IMR-90 (cell line): ENCODE results near the gene OTOG. TPM values are rescaled to one million over a fixed set of nuclear protein-coding genes. Genes with fewer than 3 reads are reported as not detected.

ENCODE experiments used
- ATAC-seq: fragments of 200-7000 bp; cut with Tn5 transposase; 2 replicates; pipeline ENCODE4 v1.9.1; 2020; ENCODE audit warnings: low read depth, mild to moderate bottlenecking, moderate library complexity
- BruUV-seq: library from RNA; stranded (reverse); fragments of 400-500 nt; replicated peaks from 2 replicates; lab custom pipeline; 2021; lab: Mats Ljungman, UMichigan
- CTCF ChIA-PET: fragments of 300-600 bp; formaldehyde crosslinking; extraction: SDS; loops from one replicate; lab custom pipeline; 2021; ENCODE audit warnings: antibody characterized with exemption; lab: Yijun Ruan, JAX
- POLR2A ChIA-PET: fragments of 300-600 bp; sonication (Branson Sonifier 250); formaldehyde crosslinking; loops from one replicate; lab custom pipeline; 2022; ENCODE audit warnings: antibody characterized with exemption; ENCODE audit not compliant: unreplicated experiment; lab: Charles Lee
- DNase-seq: peaks from one replicate; pipeline ENCODE4 v3.0.0; 2013
- H2AFZ ChIP-seq: replicated peaks from 2 replicates; pipeline ENCODE3; 2013; ENCODE audit warnings: low read length, mild to moderate bottlenecking; ENCODE audit not compliant: poor library complexity
- H2AK5ac ChIP-seq: 2 replicates; pipeline ENCODE4 v1.6.1; 2013; ENCODE audit warnings: low read depth, low read length, inconsistent platforms
- H2AK9ac ChIP-seq: replicated peaks from 2 replicates; pipeline ENCODE3; 2013; ENCODE audit warnings: mild to moderate bottlenecking, low read depth, low read length, moderate library complexity; ENCODE audit not compliant: poor library complexity
- H2BK120ac ChIP-seq: 2 replicates; pipeline ENCODE4 v1.6.1; 2013; ENCODE audit warnings: low read depth, low read length, inconsistent platforms
- H2BK15ac ChIP-seq: 3 replicates; pipeline ENCODE4 v1.6.1; 2013; ENCODE audit warnings: low read depth, low read length, inconsistent platforms
- H2BK20ac ChIP-seq: 2 replicates; pipeline ENCODE4 v1.6.1; 2013; ENCODE audit warnings: low read depth, mild to moderate bottlenecking, inconsistent platforms, low read length, moderate library complexity
- H2BK5ac ChIP-seq: 2 replicates; pipeline ENCODE4 v1.6.1; 2013; ENCODE audit warnings: mild to moderate bottlenecking, low read depth, low read length, inconsistent platforms; ENCODE audit not compliant: poor library complexity, severe bottlenecking
- H3K14ac ChIP-seq: replicated peaks from 2 replicates; pipeline ENCODE4 v1.6.1; 2013; ENCODE audit warnings: low read depth, low read length, inconsistent platforms
- H3K18ac ChIP-seq: 2 replicates; pipeline ENCODE4 v1.6.1; 2013; ENCODE audit warnings: low read depth, low read length, control low read depth
- H3K23ac ChIP-seq: 2 replicates; pipeline ENCODE4 v1.6.1; 2013; ENCODE audit warnings: low read depth, low read length, inconsistent platforms
- H3K27ac ChIP-seq: 2 replicates; pipeline ENCODE4 v1.5.1; 2013; ENCODE audit warnings: mild to moderate bottlenecking, control low read depth, low read length; ENCODE audit not compliant: insufficient read depth
- H3K27me3 ChIP-seq: 2 replicates; pipeline ENCODE4 v1.6.1; 2013; ENCODE audit warnings: low read length; ENCODE audit not compliant: control insufficient read depth, insufficient read depth
- H3K36me3 ChIP-seq: 2 replicates; pipeline ENCODE4 v1.6.1; 2013; ENCODE audit warnings: low read length, mixed read lengths; ENCODE audit not compliant: control insufficient read depth, insufficient read depth
- H3K4ac ChIP-seq: 2 replicates; pipeline ENCODE4 v1.6.1; 2013; ENCODE audit warnings: low read depth, low read length, inconsistent platforms
- H3K4me1 ChIP-seq: 2 replicates; pipeline ENCODE4 v1.6.1; 2013; ENCODE audit warnings: low read length, mixed read lengths; ENCODE audit not compliant: control insufficient read depth, insufficient read depth
- H3K4me2 ChIP-seq: 2 replicates; pipeline ENCODE4 v1.6.1; 2013; ENCODE audit warnings: low read depth, mild to moderate bottlenecking, control low read depth, low read length, moderate library complexity
- H3K4me3 ChIP-seq: 2 replicates; pipeline ENCODE4 v1.5.1; 2013; ENCODE audit warnings: low read depth, mild to moderate bottlenecking, control low read depth, low read length, moderate library complexity; ENCODE audit not compliant: insufficient read depth
- H3K56ac ChIP-seq: 2 replicates; pipeline ENCODE4 v1.6.1; 2013; ENCODE audit warnings: low read length, inconsistent platforms; ENCODE audit not compliant: insufficient read depth; ENCODE audit errors: extremely low read depth
- H3K79me1 ChIP-seq, 2 experiments: 2 replicates each; pipeline ENCODE4 v1.6.1; 2013; ENCODE audit warnings: low read length in 2 of 2, inconsistent platforms in 1 of 2, low read depth in 1 of 2
- H3K9ac ChIP-seq: 2 replicates; pipeline ENCODE4 v1.6.1; 2013; ENCODE audit warnings: low read depth, low read length, control low read depth
- H3K9me1 ChIP-seq: 2 replicates; pipeline ENCODE4 v1.6.1; 2013; ENCODE audit warnings: low read length, inconsistent platforms; ENCODE audit not compliant: insufficient read depth
- H3K9me3 ChIP-seq: 2 replicates; pipeline ENCODE4 v1.6.1; 2013; ENCODE audit warnings: low read length; ENCODE audit not compliant: control insufficient read depth, insufficient read depth
- H4K20me1 ChIP-seq: 2 replicates; pipeline ENCODE4 v1.6.1; 2013; ENCODE audit warnings: low read length, inconsistent platforms; ENCODE audit not compliant: insufficient read depth
- H4K5ac ChIP-seq: 2 replicates; pipeline ENCODE4 v1.6.1; 2013; ENCODE audit warnings: mild to moderate bottlenecking, low read depth, low read length, control low read depth
- H4K8ac ChIP-seq, 2 experiments: 2 replicates each; pipeline ENCODE4 v1.6.1; 2013; ENCODE audit warnings: low read depth in 2 of 2, low read length in 2 of 2, control low read depth in 1 of 2, inconsistent platforms in 1 of 2
- H4K91ac ChIP-seq: 2 replicates; pipeline ENCODE4 v1.6.1; 2013; ENCODE audit warnings: low read depth, low read length, inconsistent platforms; ENCODE audit not compliant: insufficient read depth
- BHLHE40 ChIP-seq: fragments of 150-350 bp; IDR thresholded peaks from 2 replicates; pipeline ENCODE4 v1.6.1; 2016; ENCODE audit warnings: mild to moderate bottlenecking, low read depth, low read length
- CEBPB ChIP-seq: IDR thresholded peaks from 2 replicates; pipeline ENCODE4 v1.6.1; 2012; ENCODE audit warnings: low read depth, low read length, improper control_type of control experiment
- CHD1 ChIP-seq: IDR thresholded peaks from 2 replicates; pipeline ENCODE4 v1.6.1; 2012; ENCODE audit warnings: low read depth, low read length, improper control_type of control experiment
- FOS ChIP-seq: fragments of 150-350 bp; IDR thresholded peaks from 2 replicates; pipeline ENCODE4 v1.6.1; 2016; ENCODE audit warnings: low read depth, low read length
- MAZ ChIP-seq: IDR thresholded peaks from 2 replicates; pipeline ENCODE4 v1.6.1; 2012; ENCODE audit warnings: low read depth, mild to moderate bottlenecking, low read length, improper control_type of control experiment, moderate library complexity, borderline replicate concordance
- MXI1 ChIP-seq: IDR thresholded peaks from 2 replicates; pipeline ENCODE4 v1.6.1; 2012; ENCODE audit warnings: low read depth, mild to moderate bottlenecking, low read length, moderate library complexity, borderline replicate concordance
- NFE2L2 ChIP-seq: fragments of 150-350 bp; IDR thresholded peaks from 2 replicates; pipeline ENCODE4 v1.6.1; 2016; ENCODE audit warnings: low read depth, mild to moderate bottlenecking, low read length
- POLR2A ChIP-seq: IDR thresholded peaks from 2 replicates; pipeline ENCODE4 v1.6.1; 2012; ENCODE audit warnings: mild to moderate bottlenecking, low read depth, low read length
- WGBS, 2 experiments: methylation state at CpG; one replicate each; pipeline versions ENCODE4 v1.1.5 to v1.1.7; 2013; ENCODE audit warnings: missing lambda C conversion rate in 2 of 2; ENCODE audit not compliant: insufficient read length in 1 of 2; ENCODE audit errors: extremely low coverage in 2 of 2; 5-methylcytosine and 5-hydroxymethylcytosine counted together
- dilution Hi-C: fragments of 300-500 bp; cut with HindIII; formaldehyde crosslinking; loops from one replicate; pipeline ENCODE4 v1.14.3; 2018; ENCODE audit warnings: low sequenced_read_pairs; ENCODE audit not compliant: unreplicated experiment
- in situ Hi-C: fragments of 300-500 bp; cut with MboI; formaldehyde crosslinking; loops from 3 replicates; pipeline ENCODE4 v1.14.3; 2019; ENCODE audit warnings: low sequenced_read_pairs, inconsistent platforms, mixed read lengths
- intact Hi-C: fragments of 100-400 bp; cut with micrococcal nuclease; formaldehyde crosslinking; loops from 2 replicates; pipeline ENCODE4 v1.10.0; 2022
- polyA plus RNA-seq, 3 experiments: library from polyadenylated mRNA; depleted of rRNA; stranded (reverse); fragments of >200 nt; gene quantifications; 2 replicates each; pipeline ENCODE4 v1.2.3, GENCODE V29; 2012; ENCODE audit warnings: low replicate concordance in 1 of 3
- total RNA-seq: library from RNA; depleted of rRNA; stranded (reverse); fragments of >200 nt; gene quantifications from 2 replicates; pipeline ENCODE4 v1.2.3, GENCODE V29; 2012

The OTOG gene
- total and polyA plus RNA-seq, 2 of the 4 experiments (the other 2 are of a cell fraction) = not detected

GRCh38 chr11:17506942-17507341 is 40.1 kb upstream of the OTOG start:
- no peak overlapping the region for H4K5ac ChIP-seq
- no peak overlapping the region for H2BK15ac ChIP-seq
- no peak overlapping the region for H4K8ac ChIP-seq
- whole genome bisulfite sequencing, 2 experiments = 60% methylated on average over 1 of the region's 3 CpGs; no CpG with 5 or more reads in 1 of the 2 experiments
- no peak overlapping the region for H3K23ac ChIP-seq
- in situ Hi-C loops (loop anchor here (10.0 to 25.0 kb wide), 2 partner anchors 272 to 570 kb away; no protein-coding TSS in a partner anchor), intact Hi-C loops (loop anchor here (10.0 kb wide), 2 partner anchors 682 to 722 kb away; no protein-coding TSS in a partner anchor), dilution Hi-C loops (no loop called here)
- H3K27ac ChIP-seq = no peak overlapping the region
- H3K4me3 ChIP-seq = no peak overlapping the region
- no peak overlapping the region for H3K4me2 ChIP-seq
- no peak for TF ChIP-seq NFE2L2
- no peak for TF ChIP-seq MXI1
- TF ChIP-seq MAZ = no peak
- no peak for TF ChIP-seq POLR2A
- TF ChIP-seq CEBPB = no peak
- TF ChIP-seq BHLHE40 = no peak
- no peak for TF ChIP-seq FOS
- no peak for TF ChIP-seq CHD1
- no peak overlapping the region for H3K4ac ChIP-seq
- H2AK9ac ChIP-seq = no peak overlapping the region
- H3K9me3 ChIP-seq = no peaks in the 10 kb centered on the region
- ATAC-seq = no peak
- no peaks in the 10 kb centered on the region for H3K36me3 ChIP-seq
- no peaks in the 10 kb centered on the region for H4K20me1 ChIP-seq
- no peak overlapping the region for H2AK5ac ChIP-seq
- H3K56ac ChIP-seq = no peak overlapping the region
- ChIA-PET POLR2A (no interaction called here), CTCF (interaction anchor here (0.9 kb wide), 1 partner anchor 123 kb away, joined by 3 read pairs; no protein-coding TSS in a partner anchor)
- H2BK20ac ChIP-seq = no peak overlapping the region
- no peak overlapping the region for H2AFZ ChIP-seq
- H3K27me3 ChIP-seq = peaks cover 13% of the 10 kb centered on the region
- H3K9me1 ChIP-seq = no peaks in the 10 kb centered on the region
- H3K79me1 ChIP-seq = no peaks in the 10 kb centered on the region
- H3K14ac ChIP-seq = no peak overlapping the region
- BruUV-seq = no TSS peak
- no peak for DNase-seq
- H4K91ac ChIP-seq = no peak overlapping the region
- H3K18ac ChIP-seq = no peak overlapping the region
- no peak overlapping the region for H2BK5ac ChIP-seq
- no peak overlapping the region for H3K9ac ChIP-seq
- no peak overlapping the region for H2BK120ac ChIP-seq
- H3K4me1 ChIP-seq = no peaks in the 10 kb centered on the region
